Stomach (tissue), 4 donors: ENCODE measurements around the gene HMCES.

ENCODE experiments used
- EP300 ChIP-seq: sonication (generic); formaldehyde crosslinking; IDR thresholded peaks from one replicate; pipeline ENCODE4 v1.6.1; 2017; ENCODE audit warnings: antibody characterized with exemption
- POLR2A ChIP-seq, 4 donors: fragments of 450-650 bp; IDR thresholded peaks; one replicate each; pipeline ENCODE4 v1.6.1; 2016; ENCODE audit warnings: antibody characterized with exemption in 4 of 4, control low read depth in 2 of 4, mild to moderate bottlenecking in 1 of 4, moderate library complexity in 1 of 4

GRCh38 chr3:129312671-129313414 is 34.2 kb downstream of the HMCES start:
- TF ChIP-seq POLR2A (IDR thresholded peaks at IDR 0.05) (peak in 1 of 4 donors; percentile 13), EP300 (no peak)
